Type B pancreatic cell (in vitro differentiated cells): ENCODE results near the gene NRAP. TPM values are rescaled to one million over a fixed set of nuclear protein-coding genes. Genes with fewer than 3 reads are reported as not detected.

Experiments used
- DNase-seq: peaks from one replicate; pipeline ENCODE4 v3.0.0; 2021; ENCODE audit warnings: mixed read lengths; ENCODE audit not compliant: unreplicated experiment; ENCODE audit errors: extremely low spot score
- H3K27ac Mint-ChIP-seq: 2 replicates; pipeline ENCODE4 v1.8.0; 2021; ENCODE audit warnings: mild to moderate bottlenecking, mixed read lengths
- H3K27me3 Mint-ChIP-seq: 2 replicates; pipeline ENCODE4 v1.8.0; 2021; ENCODE audit warnings: mixed read lengths
- H3K36me3 Mint-ChIP-seq: 2 replicates; pipeline ENCODE4 v1.8.0; 2021; ENCODE audit warnings: mixed read lengths
- H3K4me1 Mint-ChIP-seq: one replicate; pipeline ENCODE4 v1.8.0; 2021; ENCODE audit warnings: mixed read lengths; ENCODE audit not compliant: unreplicated experiment
- H3K4me3 Mint-ChIP-seq: 2 replicates; pipeline ENCODE4 v1.8.0; 2021; ENCODE audit warnings: mild to moderate bottlenecking, mixed read lengths
- H3K9me3 Mint-ChIP-seq: 2 replicates; pipeline ENCODE4 v1.8.0; 2021; ENCODE audit warnings: mixed read lengths
- total RNA-seq: library from RNA; stranded (reverse); gene quantifications from 2 replicates; pipeline ENCODE4 v1.2.1, GENCODE V29; 2021; ENCODE audit warnings: low replicate concordance
- TF ChIP-seq, protein P1 (sequence below): fragments of 200-600 bp; sonication (generic); conservative IDR thresholded peaks from 2 replicates; pipeline ENCODE4 v1.5.0; 2021; ENCODE audit warnings: antibody characterized with exemption, mild to moderate bottlenecking

NRAP gene
- total RNA-seq, 1 donor from 2014 or later, result not detected

DNA sequence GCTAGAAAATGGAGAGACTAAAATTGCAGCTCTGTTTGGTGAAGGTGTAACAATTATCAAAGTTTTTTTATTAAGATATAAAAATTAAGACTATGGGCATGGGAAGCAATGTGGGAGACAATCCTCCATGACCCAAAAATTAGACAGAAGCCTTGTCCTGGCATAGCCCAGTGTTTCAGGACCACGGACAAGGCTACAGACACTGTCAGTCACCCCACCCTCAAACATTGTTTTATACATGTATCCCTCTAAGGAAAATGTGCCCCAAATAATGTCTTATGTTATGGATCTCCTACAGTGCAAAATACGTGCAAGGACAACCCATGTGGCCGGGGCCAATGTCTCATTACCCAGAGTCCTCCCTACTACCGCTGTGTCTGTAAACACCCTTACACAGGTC lies 87.0 kb downstream of the NRAP start:
- peaks cover 29% of the 10 kb centered on the region for H3K27me3 Mint-ChIP-seq
- DNase-seq, result no peak

DNA sequence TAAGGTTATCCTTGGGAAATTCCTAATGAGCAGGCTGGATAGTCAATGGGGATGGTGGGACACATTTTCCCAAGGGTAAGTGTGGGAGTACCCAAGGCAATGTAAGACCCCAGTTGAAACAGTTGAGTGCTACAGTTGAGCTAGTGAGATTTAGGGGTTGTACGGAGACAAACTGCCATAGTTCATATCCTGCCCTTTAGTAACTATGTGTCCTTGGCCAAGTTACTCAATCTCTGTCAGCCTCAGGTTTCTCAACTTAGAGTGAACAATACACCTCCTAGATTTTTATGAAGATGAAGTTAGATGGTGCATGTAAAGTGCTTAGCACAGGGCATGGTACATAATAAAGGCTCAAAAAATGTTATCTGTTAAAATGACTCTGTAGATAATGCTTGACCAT lies 90.5 kb downstream of the NRAP start:
- no peaks in the 10 kb centered on the region for H3K9me3 Mint-ChIP-seq
- H3K36me3 Mint-ChIP-seq, result no peaks in the 10 kb centered on the region
- H3K27ac Mint-ChIP-seq, result no peak overlapping the region
- TF ChIP-seq, protein P1, sequence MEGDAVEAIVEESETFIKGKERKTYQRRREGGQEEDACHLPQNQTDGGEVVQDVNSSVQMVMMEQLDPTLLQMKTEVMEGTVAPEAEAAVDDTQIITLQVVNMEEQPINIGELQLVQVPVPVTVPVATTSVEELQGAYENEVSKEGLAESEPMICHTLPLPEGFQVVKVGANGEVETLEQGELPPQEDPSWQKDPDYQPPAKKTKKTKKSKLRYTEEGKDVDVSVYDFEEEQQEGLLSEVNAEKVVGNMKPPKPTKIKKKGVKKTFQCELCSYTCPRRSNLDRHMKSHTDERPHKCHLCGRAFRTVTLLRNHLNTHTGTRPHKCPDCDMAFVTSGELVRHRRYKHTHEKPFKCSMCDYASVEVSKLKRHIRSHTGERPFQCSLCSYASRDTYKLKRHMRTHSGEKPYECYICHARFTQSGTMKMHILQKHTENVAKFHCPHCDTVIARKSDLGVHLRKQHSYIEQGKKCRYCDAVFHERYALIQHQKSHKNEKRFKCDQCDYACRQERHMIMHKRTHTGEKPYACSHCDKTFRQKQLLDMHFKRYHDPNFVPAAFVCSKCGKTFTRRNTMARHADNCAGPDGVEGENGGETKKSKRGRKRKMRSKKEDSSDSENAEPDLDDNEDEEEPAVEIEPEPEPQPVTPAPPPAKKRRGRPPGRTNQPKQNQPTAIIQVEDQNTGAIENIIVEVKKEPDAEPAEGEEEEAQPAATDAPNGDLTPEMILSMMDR, result no peak
- no peaks in the 10 kb centered on the region for H3K4me1 Mint-ChIP-seq
- peaks cover 28% of the 10 kb centered on the region for H3K27me3 Mint-ChIP-seq
- no peak overlapping the region for H3K4me3 Mint-ChIP-seq
- DNase-seq, result no peak

More for the DNA sequence above, 87.0 kb downstream of the NRAP start:
- Mint-ChIP-seq H3K27ac (no peak overlapping the region), H3K9me3 (no peaks in the 10 kb centered on the region), H3K4me1 (no peaks in the 10 kb centered on the region), H3K36me3 (no peaks in the 10 kb centered on the region), H3K4me3 (no peak overlapping the region)
- TF ChIP-seq, protein P1, result no peak

DNA sequence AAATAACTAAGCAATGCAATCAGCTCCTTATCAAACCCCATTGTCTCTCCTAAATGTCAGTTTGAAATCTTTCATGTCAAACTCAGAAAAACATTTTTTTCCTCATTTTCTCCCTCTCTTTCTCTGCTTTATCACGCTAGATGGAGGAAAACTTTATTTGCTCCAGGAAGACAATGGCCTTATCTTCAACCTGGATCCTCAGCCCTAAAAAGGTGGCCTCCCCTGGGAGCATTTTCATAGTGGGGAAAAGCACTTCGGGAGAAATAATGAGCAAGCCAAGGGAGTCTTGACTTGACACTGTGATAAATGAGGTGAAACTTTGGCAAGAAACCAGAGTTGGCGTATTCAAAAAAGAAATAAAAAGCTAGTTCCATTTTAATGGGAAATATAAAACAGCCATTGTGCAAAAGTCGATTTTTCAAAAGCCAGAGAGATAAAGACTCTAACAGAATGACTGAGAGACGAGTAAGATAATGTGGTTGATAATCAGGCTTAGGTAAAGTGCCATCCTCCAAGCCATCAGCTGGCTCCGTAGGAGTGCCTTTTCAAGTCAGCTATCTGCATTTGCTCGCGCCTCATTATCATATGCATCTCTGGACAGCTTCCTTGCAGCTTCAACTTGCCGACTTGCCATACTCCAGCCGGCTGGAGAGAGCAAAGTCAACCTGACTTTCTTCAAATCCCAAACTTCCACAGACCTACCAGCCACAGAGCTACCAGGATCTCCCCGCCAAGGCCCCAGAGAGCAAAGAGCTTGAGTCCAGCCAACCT lies 91.1 kb downstream of the NRAP start:
- Mint-ChIP-seq H3K4me1 (no peaks in the 10 kb centered on the region), H3K27me3 (peaks cover 32% of the 10 kb centered on the region), H3K9me3 (no peaks in the 10 kb centered on the region), H3K36me3 (no peaks in the 10 kb centered on the region), H3K4me3 (no peak overlapping the region), H3K27ac (no peak overlapping the region)
- DNase-seq, result no peak
- TF ChIP-seq, protein P1, result no peak

DNA sequence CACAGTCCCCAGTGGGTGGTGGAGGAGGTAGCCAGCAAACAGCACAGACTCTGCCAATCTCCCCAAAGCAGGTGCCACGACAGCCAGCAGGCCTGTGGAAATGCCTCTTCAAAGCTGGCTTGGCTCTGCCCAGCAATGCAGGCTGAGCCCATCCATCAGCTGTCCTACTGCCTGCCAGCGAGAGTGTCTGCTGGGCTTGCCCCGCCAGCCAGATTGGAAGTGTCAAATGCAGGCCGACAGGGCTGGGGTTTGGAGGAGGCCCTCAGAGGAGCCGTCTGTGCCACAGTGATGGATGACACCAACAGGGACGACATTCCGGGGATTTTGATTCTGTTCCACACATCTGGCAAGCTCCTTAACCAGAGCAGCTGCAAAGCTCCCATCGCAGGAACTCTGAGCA lies 94.3 kb downstream of the NRAP start:
- Mint-ChIP-seq H3K27ac (no peak overlapping the region), H3K27me3 (peaks cover 36% of the 10 kb centered on the region), H3K9me3 (no peaks in the 10 kb centered on the region), H3K4me3 (no peak overlapping the region), H3K36me3 (no peaks in the 10 kb centered on the region), H3K4me1 (peaks cover 5% of the 10 kb centered on the region)
- TF ChIP-seq, protein P1, result no peak
- DNase-seq, result no peak

DNA sequence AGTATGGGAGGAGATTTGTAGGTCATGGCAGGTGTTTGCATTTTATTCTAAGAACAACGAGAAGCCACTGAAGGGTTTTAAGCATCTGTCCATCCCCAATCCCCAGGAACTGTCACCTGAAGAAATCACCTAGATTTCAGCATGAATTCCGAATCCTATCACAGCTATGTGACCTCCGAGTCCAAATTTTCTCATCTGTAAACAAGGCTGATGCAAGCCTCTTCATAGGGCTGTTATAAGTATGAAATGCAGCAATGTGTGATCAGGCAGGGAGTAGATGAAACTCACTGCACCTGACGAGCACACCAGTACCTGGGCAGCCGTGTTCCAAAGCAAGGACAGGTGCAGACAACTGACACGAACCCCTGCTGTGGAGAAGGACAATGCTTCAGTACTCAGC lies 97.0 kb downstream of the NRAP start:
- Mint-ChIP-seq H3K27ac (no peak overlapping the region), H3K4me3 (no peak overlapping the region), H3K27me3 (peaks cover 26% of the 10 kb centered on the region), H3K9me3 (no peaks in the 10 kb centered on the region), H3K4me1 (peaks cover 19% of the 10 kb centered on the region), H3K36me3 (no peaks in the 10 kb centered on the region)
- no peak for DNase-seq
- TF ChIP-seq, protein P1, result no peak
